ENCODE data around the gene SOX5. TPM values are rescaled to one million over a fixed set of nuclear protein-coding genes. Genes with fewer than 3 reads are reported as not detected.
"Not testable (repeated sequence)": the region's sequence is repeated elsewhere in the genome, so short reads cannot be mapped to it uniquely, and the experiment has no call there.

Gene SOX5
- total RNA-seq, 1 donor from 2014 or later, result 0.86 TPM

DNA sequence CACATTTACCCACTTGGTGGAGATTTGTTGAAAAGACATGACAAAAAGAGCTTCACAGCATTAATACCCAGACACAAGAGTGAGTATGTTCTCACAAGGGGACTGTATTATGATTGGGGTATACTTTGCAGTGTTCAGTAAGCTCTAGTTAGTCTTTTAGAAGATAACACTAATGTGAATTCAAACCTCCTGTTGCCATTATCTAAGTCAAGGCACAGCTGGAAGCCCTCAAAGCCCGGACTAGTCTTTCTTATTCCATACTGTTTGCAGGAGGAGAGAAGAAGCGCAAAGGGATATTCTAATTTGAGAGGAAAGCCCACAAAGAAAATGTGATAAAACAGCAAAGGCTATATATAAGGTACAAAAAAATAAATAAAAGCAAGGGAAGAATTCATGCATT is 445.9 kb downstream of the SOX5 start:
- intact Hi-C loops (cut with micrococcal nuclease), result no loop called here

DNA sequence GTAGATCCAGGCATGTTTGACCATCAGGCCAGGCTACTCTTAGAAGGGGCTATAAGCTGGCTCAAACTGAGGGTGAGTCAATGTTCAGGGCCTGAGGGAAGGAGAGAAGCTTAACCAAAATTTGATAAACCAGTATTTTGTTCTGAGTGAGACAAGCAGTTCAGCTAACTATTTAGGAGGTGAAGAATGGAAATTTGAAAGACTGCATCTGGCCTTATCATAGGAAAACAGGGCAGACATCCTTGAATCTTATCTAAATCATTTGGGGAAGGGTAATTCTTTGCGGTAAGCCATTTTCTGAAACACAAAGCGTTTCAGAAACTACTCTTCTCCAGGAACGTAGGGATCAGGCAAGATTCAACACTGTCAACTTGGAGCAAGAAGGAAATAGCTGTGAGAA is 447.2 kb downstream of the SOX5 start:
- intact Hi-C loops (cut with micrococcal nuclease), result no loop called here

DNA sequence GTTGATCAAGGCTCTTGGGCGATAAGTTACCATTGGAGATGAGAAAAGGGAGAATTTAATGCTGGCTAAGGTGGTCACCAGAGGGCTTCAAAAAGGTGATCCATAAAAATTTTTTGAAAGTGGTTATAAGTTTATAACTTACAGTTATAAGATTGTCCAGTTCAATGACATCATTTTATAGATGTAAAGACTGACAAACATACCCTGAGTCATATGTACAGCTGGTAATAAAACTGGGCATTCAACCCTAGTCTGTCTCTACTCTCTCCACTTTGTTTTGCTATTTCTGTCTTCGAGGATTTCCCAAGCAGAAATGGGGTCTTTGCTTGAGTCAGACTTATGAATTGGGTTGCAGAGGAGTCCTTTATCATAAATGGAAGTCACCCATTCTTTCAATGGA is 454.0 kb downstream of the SOX5 start:
- intact Hi-C loops (cut with micrococcal nuclease), result no loop called here

DNA sequence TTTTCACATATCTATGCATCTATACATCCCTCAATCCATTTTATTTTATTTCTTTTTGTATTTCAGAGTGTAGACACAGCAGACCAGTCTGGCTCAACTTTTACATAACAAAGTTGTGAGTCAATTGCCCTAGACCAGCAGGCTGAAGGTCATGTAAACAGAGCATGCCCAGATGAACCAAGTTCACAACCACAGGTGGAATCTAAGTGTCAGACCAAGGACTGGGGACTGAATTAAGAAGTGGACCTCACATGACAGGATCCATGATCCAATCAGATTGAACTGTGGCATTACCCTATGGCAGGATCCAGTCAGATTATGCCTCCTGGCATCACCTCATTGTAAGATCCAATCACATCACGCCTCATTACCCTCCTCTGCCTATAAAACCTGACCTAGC is 455.8 kb downstream of the SOX5 start:
- intact Hi-C loops (cut with micrococcal nuclease), result no loop called here

DNA sequence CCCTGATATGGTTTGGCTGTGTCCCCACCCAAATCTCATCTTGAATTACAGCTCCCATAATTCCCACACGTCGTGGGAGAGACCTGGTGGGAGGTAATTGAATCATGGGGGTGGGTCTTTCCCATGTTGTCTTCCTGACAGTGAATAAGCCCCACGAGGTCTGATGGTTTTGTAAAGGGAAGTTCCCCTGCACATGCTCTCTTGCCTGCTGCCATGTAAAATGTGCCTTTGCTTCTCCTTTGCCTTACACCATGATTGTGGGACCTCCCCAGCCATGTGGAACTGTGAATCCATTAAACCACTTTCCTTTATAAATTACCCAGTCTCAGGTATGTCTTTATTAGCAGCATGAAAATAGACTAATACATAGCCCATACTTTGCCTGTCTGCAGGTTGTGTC is 458.4 kb downstream of the SOX5 start:
- intact Hi-C loops (cut with micrococcal nuclease), result not testable (repeated sequence)

DNA sequence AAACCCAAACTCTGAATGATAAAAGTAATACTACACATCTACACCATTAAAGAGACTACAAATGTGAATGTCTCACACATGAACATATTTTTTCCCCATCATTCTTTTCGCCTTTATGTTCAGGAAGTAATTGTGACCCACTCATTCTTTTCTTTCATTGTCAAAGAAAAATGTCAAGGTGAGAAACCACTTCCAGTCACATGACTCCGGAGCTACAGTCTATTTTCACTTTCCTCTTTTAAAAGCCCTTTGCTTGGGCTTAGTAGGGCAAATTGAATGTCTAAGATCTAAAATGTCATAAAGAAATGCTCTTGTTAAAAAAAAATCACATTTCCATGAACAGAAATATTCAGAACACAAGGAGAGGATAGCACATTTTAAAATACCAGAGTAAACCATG is 461.3 kb downstream of the SOX5 start:
- intact Hi-C loops (cut with micrococcal nuclease), result no loop called here

DNA sequence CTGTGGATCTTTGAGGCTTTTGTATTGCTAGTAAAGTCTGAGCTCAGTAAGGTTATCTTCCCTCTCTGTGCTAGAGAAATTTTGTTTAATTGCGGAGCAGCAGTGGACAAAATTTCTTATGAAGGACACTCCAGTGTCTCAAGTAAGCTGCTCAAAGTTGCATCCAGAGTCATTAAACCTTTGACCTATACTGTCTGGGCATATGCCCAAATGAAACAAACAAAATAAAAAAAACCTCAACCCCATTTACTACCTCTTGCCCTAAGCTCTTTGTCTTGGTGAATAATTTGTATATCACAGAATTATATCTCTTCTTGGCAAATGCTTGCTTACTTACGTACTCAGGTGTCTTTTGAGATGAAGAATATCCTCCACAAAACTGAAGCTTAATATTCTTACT is 465.2 kb downstream of the SOX5 start:
- intact Hi-C loops (cut with micrococcal nuclease), result no loop called here

DNA sequence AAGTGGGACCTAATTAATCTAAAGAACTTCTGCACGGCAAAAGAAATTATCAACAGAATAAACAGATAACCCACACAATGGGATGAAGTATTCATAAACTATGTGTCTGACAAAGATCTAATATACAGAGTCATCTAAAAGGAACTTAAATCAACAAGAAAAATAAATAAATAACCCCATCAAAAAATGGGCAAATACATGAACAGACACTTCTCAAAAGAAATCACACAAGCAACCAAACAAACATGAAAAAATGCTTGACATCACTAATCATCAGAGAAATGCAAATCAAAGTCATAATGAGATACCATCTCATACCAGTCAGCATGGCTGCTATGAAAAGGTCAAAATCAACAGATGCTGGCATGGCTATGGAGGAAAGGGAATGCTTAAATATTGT is 466.9 kb downstream of the SOX5 start:
- intact Hi-C loops (cut with micrococcal nuclease), result no loop called here
